IMR-90 (cell line): ENCODE results near the gene MRPL34. TPM values are rescaled to one million over a fixed set of nuclear protein-coding genes. Genes with fewer than 3 reads are reported as not detected.

Experiments used
- ATAC-seq: fragments of 200-7000 bp; cut with Tn5 transposase; 2 replicates; pipeline ENCODE4 v1.9.1; 2020; ENCODE audit warnings: low read depth, mild to moderate bottlenecking, moderate library complexity
- BruUV-seq: library from RNA; stranded (reverse); fragments of 400-500 nt; replicated peaks from 2 replicates; lab custom pipeline; 2021; lab: Mats Ljungman, UMichigan
- CTCF ChIA-PET: fragments of 300-600 bp; formaldehyde crosslinking; extraction: SDS; loops from one replicate; lab custom pipeline; 2021; ENCODE audit warnings: antibody characterized with exemption; lab: Yijun Ruan, JAX
- POLR2A ChIA-PET: fragments of 300-600 bp; sonication (Branson Sonifier 250); formaldehyde crosslinking; loops from one replicate; lab custom pipeline; 2022; ENCODE audit warnings: antibody characterized with exemption; ENCODE audit not compliant: unreplicated experiment; lab: Charles Lee
- DNase-seq: peaks from one replicate; pipeline ENCODE4 v3.0.0; 2013
- H2AFZ ChIP-seq: replicated peaks from 2 replicates; pipeline ENCODE3; 2013; ENCODE audit warnings: low read length, mild to moderate bottlenecking; ENCODE audit not compliant: poor library complexity
- H2AK5ac ChIP-seq: 2 replicates; pipeline ENCODE4 v1.6.1; 2013; ENCODE audit warnings: low read depth, low read length, inconsistent platforms
- H2AK9ac ChIP-seq: replicated peaks from 2 replicates; pipeline ENCODE3; 2013; ENCODE audit warnings: mild to moderate bottlenecking, low read depth, low read length, moderate library complexity; ENCODE audit not compliant: poor library complexity
- H2BK120ac ChIP-seq: 2 replicates; pipeline ENCODE4 v1.6.1; 2013; ENCODE audit warnings: low read depth, low read length, inconsistent platforms
- H2BK15ac ChIP-seq: 3 replicates; pipeline ENCODE4 v1.6.1; 2013; ENCODE audit warnings: low read depth, low read length, inconsistent platforms
- H2BK20ac ChIP-seq: 2 replicates; pipeline ENCODE4 v1.6.1; 2013; ENCODE audit warnings: low read depth, mild to moderate bottlenecking, inconsistent platforms, low read length, moderate library complexity
- H2BK5ac ChIP-seq: 2 replicates; pipeline ENCODE4 v1.6.1; 2013; ENCODE audit warnings: mild to moderate bottlenecking, low read depth, low read length, inconsistent platforms; ENCODE audit not compliant: poor library complexity, severe bottlenecking
- H3K14ac ChIP-seq: replicated peaks from 2 replicates; pipeline ENCODE4 v1.6.1; 2013; ENCODE audit warnings: low read depth, low read length, inconsistent platforms
- H3K18ac ChIP-seq: 2 replicates; pipeline ENCODE4 v1.6.1; 2013; ENCODE audit warnings: low read depth, low read length, control low read depth
- H3K23ac ChIP-seq: 2 replicates; pipeline ENCODE4 v1.6.1; 2013; ENCODE audit warnings: low read depth, low read length, inconsistent platforms
- H3K27ac ChIP-seq: 2 replicates; pipeline ENCODE4 v1.5.1; 2013; ENCODE audit warnings: mild to moderate bottlenecking, control low read depth, low read length; ENCODE audit not compliant: insufficient read depth
- H3K27me3 ChIP-seq: 2 replicates; pipeline ENCODE4 v1.6.1; 2013; ENCODE audit warnings: low read length; ENCODE audit not compliant: control insufficient read depth, insufficient read depth
- H3K36me3 ChIP-seq: 2 replicates; pipeline ENCODE4 v1.6.1; 2013; ENCODE audit warnings: low read length, mixed read lengths; ENCODE audit not compliant: control insufficient read depth, insufficient read depth
- H3K4ac ChIP-seq: 2 replicates; pipeline ENCODE4 v1.6.1; 2013; ENCODE audit warnings: low read depth, low read length, inconsistent platforms
- H3K4me1 ChIP-seq: 2 replicates; pipeline ENCODE4 v1.6.1; 2013; ENCODE audit warnings: low read length, mixed read lengths; ENCODE audit not compliant: control insufficient read depth, insufficient read depth
- H3K4me2 ChIP-seq: 2 replicates; pipeline ENCODE4 v1.6.1; 2013; ENCODE audit warnings: low read depth, mild to moderate bottlenecking, control low read depth, low read length, moderate library complexity
- H3K4me3 ChIP-seq: 2 replicates; pipeline ENCODE4 v1.5.1; 2013; ENCODE audit warnings: low read depth, mild to moderate bottlenecking, control low read depth, low read length, moderate library complexity; ENCODE audit not compliant: insufficient read depth
- H3K56ac ChIP-seq: 2 replicates; pipeline ENCODE4 v1.6.1; 2013; ENCODE audit warnings: low read length, inconsistent platforms; ENCODE audit not compliant: insufficient read depth; ENCODE audit errors: extremely low read depth
- H3K79me1 ChIP-seq, 2 experiments: 2 replicates each; pipeline ENCODE4 v1.6.1; 2013; ENCODE audit warnings: low read length in 2 of 2, inconsistent platforms in 1 of 2, low read depth in 1 of 2
- H3K9ac ChIP-seq: 2 replicates; pipeline ENCODE4 v1.6.1; 2013; ENCODE audit warnings: low read depth, low read length, control low read depth
- H3K9me1 ChIP-seq: 2 replicates; pipeline ENCODE4 v1.6.1; 2013; ENCODE audit warnings: low read length, inconsistent platforms; ENCODE audit not compliant: insufficient read depth
- H3K9me3 ChIP-seq: 2 replicates; pipeline ENCODE4 v1.6.1; 2013; ENCODE audit warnings: low read length; ENCODE audit not compliant: control insufficient read depth, insufficient read depth
- H4K20me1 ChIP-seq: 2 replicates; pipeline ENCODE4 v1.6.1; 2013; ENCODE audit warnings: low read length, inconsistent platforms; ENCODE audit not compliant: insufficient read depth
- H4K5ac ChIP-seq: 2 replicates; pipeline ENCODE4 v1.6.1; 2013; ENCODE audit warnings: mild to moderate bottlenecking, low read depth, low read length, control low read depth
- H4K8ac ChIP-seq, 2 experiments: 2 replicates each; pipeline ENCODE4 v1.6.1; 2013; ENCODE audit warnings: low read depth in 2 of 2, low read length in 2 of 2, control low read depth in 1 of 2, inconsistent platforms in 1 of 2
- H4K91ac ChIP-seq: 2 replicates; pipeline ENCODE4 v1.6.1; 2013; ENCODE audit warnings: low read depth, low read length, inconsistent platforms; ENCODE audit not compliant: insufficient read depth
- CEBPB ChIP-seq: IDR thresholded peaks from 2 replicates; pipeline ENCODE4 v1.6.1; 2012; ENCODE audit warnings: low read depth, low read length, improper control_type of control experiment
- FOS ChIP-seq: fragments of 150-350 bp; IDR thresholded peaks from 2 replicates; pipeline ENCODE4 v1.6.1; 2016; ENCODE audit warnings: low read depth, low read length
- MAFK ChIP-seq: IDR thresholded peaks from 2 replicates; pipeline ENCODE4 v1.6.1; 2012; ENCODE audit warnings: low read depth, low read length, improper control_type of control experiment
- MAZ ChIP-seq: IDR thresholded peaks from 2 replicates; pipeline ENCODE4 v1.6.1; 2012; ENCODE audit warnings: low read depth, mild to moderate bottlenecking, low read length, improper control_type of control experiment, moderate library complexity, borderline replicate concordance
- NFE2L2 ChIP-seq: fragments of 150-350 bp; IDR thresholded peaks from 2 replicates; pipeline ENCODE4 v1.6.1; 2016; ENCODE audit warnings: low read depth, mild to moderate bottlenecking, low read length
- RAD21 ChIP-seq: IDR thresholded peaks from 2 replicates; pipeline ENCODE4 v1.6.1; 2012; ENCODE audit warnings: low read length, improper control_type of control experiment
- RFX5 ChIP-seq: IDR thresholded peaks from 2 replicates; pipeline ENCODE4 v1.8.0; 2012; ENCODE audit warnings: low read depth, mild to moderate bottlenecking, low read length, moderate library complexity
- WGBS, 2 experiments: methylation state at CpG; one replicate each; pipeline versions ENCODE4 v1.1.5 to v1.1.7; 2013; ENCODE audit warnings: missing lambda C conversion rate in 2 of 2; ENCODE audit not compliant: insufficient read length in 1 of 2; ENCODE audit errors: extremely low coverage in 2 of 2; 5-methylcytosine and 5-hydroxymethylcytosine counted together
- dilution Hi-C: fragments of 300-500 bp; cut with HindIII; formaldehyde crosslinking; loops from one replicate; pipeline ENCODE4 v1.14.3; 2018; ENCODE audit warnings: low sequenced_read_pairs; ENCODE audit not compliant: unreplicated experiment
- in situ Hi-C: fragments of 300-500 bp; cut with MboI; formaldehyde crosslinking; loops from 3 replicates; pipeline ENCODE4 v1.14.3; 2019; ENCODE audit warnings: low sequenced_read_pairs, inconsistent platforms, mixed read lengths
- intact Hi-C: fragments of 100-400 bp; cut with micrococcal nuclease; formaldehyde crosslinking; loops from 2 replicates; pipeline ENCODE4 v1.10.0; 2022
- polyA plus RNA-seq, 3 experiments: library from polyadenylated mRNA; depleted of rRNA; stranded (reverse); fragments of >200 nt; gene quantifications; 2 replicates each; pipeline ENCODE4 v1.2.3, GENCODE V29; 2012; ENCODE audit warnings: low replicate concordance in 1 of 3
- total RNA-seq: library from RNA; depleted of rRNA; stranded (reverse); fragments of >200 nt; gene quantifications from 2 replicates; pipeline ENCODE4 v1.2.3, GENCODE V29; 2012
- TF ChIP-seq, protein P1 (sequence below): fragments of 150-350 bp; IDR thresholded peaks from 2 replicates; pipeline ENCODE4 v1.6.1; 2016; ENCODE audit warnings: low read depth, mild to moderate bottlenecking, low read length, moderate library complexity, borderline replicate concordance
- TF ChIP-seq, protein P2 (sequence below): conservative IDR thresholded peaks from 2 replicates; pipeline ENCODE4 v1.5.1; 2012; ENCODE audit warnings: mild to moderate bottlenecking, low read depth, low read length, improper control_type of control experiment

The MRPL34 gene
- total and polyA plus RNA-seq, 2 of the 4 experiments (the other 2 are of a cell fraction): 7.3 to 37.0 TPM

DNA sequence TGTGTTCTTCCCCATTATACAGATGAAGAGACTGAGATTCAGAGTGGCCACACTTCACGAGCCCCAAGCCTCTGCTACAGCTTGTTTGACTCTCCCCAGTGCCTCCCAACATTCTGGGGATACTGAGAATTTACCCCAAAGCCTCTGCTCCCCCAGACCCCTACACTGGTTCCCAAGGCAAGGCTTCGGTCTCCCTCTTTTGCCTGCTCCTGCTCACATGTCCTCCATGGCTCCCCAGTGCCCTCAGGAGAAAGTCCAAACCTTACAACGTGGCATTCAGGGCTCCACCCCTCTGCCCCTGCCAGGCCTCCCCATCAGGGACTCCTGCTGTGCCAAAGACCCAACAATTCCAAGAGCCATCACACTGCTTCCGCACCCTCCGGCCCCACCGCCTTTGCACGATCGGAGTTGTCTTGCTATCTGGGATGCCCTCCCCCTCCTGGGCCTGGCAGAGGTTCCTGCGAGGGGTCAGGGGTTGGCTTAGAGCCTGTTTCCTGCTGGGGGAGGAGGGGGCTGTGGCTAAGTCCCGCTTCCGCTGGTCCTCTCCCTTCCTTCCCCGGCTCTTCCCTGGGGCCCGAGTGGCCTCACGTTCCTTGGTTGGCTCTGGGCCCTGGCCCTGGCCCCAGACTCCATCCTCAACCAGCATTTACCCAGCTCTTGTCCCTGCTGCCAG lies 47.1 kb downstream of the MRPL34 start:
- Histone ChIP-seq H2AK9ac (no peak overlapping the region), H2BK120ac (no peak overlapping the region), H3K4me3 (no peak overlapping the region), H3K27ac (no peak overlapping the region), H3K18ac (no peak overlapping the region), H3K23ac (no peak overlapping the region), H2AK5ac (no peak overlapping the region), H3K14ac (no peak overlapping the region), H4K91ac (no peak overlapping the region), H3K4me1 (0 out of 2 replicates have a peak, but pooled peaks cover 2% of the 10 kb centered on the region), H2BK15ac (no peak overlapping the region), H4K20me1 (no peaks in the 10 kb centered on the region; the same call in 1 of the 2 replicates), H4K5ac (no peak overlapping the region), H2AFZ (peak overlapping the region; percentile 34), H2BK20ac (no peak overlapping the region), H3K79me1 (no peaks in the 10 kb centered on the region), H3K9ac (no peak overlapping the region), H3K36me3 (no peaks in the 10 kb centered on the region), H3K9me3 (no peaks in the 10 kb centered on the region), H3K56ac (no peak overlapping the region), H3K9me1 (no peaks in the 10 kb centered on the region), H3K4ac (no peak overlapping the region), H3K4me2 (no peak overlapping the region), H3K27me3 (peaks cover 8% of the 10 kb centered on the region; the same call in 1 of the 2 replicates), H4K8ac (no peak overlapping the region), H2BK5ac (no peak overlapping the region)
- ChIA-PET CTCF (no interaction called here), POLR2A (no interaction called here)
- dilution Hi-C loops (no loop called here), intact Hi-C loops (no loop called here), in situ Hi-C loops (no loop called here)
- ATAC-seq: no peak
- 74% methylated on average over 2 of the region's 14 CpGs; no CpG with 5 or more reads in 1 of the 2 experiments for WGBS, 2 experiments
- no TSS peak for BruUV-seq
- no peak for TF ChIP-seq FOS
- TF ChIP-seq CEBPB: no peak
- TF ChIP-seq, protein P1, sequence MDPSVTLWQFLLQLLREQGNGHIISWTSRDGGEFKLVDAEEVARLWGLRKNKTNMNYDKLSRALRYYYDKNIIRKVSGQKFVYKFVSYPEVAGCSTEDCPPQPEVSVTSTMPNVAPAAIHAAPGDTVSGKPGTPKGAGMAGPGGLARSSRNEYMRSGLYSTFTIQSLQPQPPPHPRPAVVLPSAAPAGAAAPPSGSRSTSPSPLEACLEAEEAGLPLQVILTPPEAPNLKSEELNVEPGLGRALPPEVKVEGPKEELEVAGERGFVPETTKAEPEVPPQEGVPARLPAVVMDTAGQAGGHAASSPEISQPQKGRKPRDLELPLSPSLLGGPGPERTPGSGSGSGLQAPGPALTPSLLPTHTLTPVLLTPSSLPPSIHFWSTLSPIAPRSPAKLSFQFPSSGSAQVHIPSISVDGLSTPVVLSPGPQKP: no peak
- no peak for TF ChIP-seq RFX5
- no peak for TF ChIP-seq RAD21
- TF ChIP-seq MAFK: no peak
- TF ChIP-seq, protein P2, sequence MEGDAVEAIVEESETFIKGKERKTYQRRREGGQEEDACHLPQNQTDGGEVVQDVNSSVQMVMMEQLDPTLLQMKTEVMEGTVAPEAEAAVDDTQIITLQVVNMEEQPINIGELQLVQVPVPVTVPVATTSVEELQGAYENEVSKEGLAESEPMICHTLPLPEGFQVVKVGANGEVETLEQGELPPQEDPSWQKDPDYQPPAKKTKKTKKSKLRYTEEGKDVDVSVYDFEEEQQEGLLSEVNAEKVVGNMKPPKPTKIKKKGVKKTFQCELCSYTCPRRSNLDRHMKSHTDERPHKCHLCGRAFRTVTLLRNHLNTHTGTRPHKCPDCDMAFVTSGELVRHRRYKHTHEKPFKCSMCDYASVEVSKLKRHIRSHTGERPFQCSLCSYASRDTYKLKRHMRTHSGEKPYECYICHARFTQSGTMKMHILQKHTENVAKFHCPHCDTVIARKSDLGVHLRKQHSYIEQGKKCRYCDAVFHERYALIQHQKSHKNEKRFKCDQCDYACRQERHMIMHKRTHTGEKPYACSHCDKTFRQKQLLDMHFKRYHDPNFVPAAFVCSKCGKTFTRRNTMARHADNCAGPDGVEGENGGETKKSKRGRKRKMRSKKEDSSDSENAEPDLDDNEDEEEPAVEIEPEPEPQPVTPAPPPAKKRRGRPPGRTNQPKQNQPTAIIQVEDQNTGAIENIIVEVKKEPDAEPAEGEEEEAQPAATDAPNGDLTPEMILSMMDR: no peak
- TF ChIP-seq MAZ: no peak
- TF ChIP-seq NFE2L2: no peak
- no peak for DNase-seq
